T-helper 2 cell (primary cell): ENCODE data around the gene PRPH.
"Not testable (repeated sequence)": the region's sequence is repeated elsewhere in the genome, so short reads cannot be mapped to it uniquely, and the experiment has no call there.

ENCODE experiments used
- DNase-seq, 5 experiments: peaks; one replicate each; pipeline versions ENCODE4 v3.0.0 to v3.0.0-alpha.2; 2012 to 2022

The PRPH gene

DNA sequence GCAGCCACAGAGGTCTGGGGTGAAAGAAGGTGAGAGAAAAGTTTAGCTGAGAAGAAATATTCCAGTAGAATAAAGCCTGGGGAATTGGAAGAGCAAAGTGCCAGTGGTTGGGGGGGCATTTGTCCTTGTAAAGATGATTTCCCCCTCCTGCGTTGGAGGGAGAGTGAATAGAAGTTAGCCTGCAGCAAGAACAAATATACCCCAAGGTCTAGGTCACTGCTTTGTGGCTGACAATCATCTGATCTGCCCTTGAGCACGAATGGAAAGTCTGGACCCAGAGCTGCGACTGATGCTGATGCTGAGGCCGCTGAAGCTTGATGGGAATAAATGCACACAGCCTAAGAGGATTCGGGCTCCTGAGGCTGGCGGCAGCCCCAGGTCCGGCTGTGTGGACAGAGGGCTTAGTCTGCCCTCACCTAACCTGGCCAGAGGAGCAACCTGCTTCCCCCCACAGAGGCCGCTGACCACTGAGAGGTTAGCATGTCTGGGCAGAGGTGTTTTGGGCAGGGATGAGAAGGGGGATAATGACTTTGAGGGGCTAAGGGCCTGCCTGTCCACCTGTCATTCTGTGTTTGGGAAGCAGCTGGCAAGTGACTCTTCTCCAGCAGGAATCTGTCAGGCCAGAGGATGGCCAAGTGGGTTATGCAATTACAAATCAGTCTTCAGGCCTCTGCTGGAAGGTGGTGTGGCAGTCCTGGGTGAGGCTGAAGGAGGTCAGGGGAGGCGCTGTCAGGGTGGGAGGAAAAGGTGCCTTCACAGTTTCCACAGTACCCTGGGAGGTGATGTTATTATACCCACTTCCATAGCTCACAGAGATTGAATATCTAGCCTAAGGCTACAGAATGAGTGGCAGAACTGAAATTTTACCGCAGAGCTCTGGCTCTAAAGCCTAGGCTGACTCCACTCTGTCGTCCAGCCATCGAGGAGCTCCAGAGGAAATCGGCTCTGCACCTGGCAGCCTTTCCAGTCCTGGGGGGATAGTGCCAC lies 18.4 kb upstream of the PRPH start:
- no peak for DNase-seq

DNA sequence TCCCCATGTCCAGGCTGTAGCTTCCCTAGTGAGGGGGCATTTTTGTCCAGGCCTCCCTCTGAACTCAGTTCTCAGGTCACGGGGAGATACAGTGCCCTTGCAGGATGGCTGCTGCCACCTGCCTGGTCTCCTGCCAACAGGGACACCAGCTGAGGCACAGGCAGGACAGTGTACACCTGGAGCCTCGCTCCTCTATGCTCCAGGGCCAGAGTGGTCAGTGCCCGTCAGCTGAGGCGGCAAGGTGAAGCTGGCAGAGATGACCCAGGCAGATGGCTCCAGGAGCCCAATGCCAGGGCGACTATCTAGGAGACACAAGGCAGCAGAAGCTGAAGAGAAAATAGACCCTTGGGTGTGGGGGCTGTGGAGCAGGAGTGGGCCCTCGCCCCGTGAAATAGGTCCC lies 17.5 kb upstream of the PRPH start:
- no peak for DNase-seq

DNA sequence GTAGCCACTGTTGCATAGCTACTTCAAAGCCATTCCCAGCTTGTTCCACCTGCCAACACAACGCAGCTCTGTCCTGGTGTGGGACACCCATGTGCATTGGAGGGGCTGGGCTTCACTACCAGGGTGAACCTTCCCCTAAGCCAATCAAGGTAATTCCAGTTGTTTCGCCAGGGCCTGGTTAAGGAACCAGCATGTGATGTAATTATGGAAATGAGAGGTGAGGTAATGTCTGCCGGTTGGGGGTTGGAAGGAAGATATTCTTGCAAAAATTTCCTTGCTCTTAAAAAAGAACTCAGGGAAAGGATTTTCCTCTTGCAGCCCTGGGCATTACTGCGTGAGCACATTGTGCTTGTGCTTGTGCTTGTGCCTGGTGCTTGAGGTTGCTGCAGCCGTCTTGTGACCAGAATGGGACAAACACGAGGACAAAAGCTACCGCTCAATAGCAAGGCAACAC lies 15.2 kb upstream of the PRPH start:
- DNase-seq = no peak

DNA sequence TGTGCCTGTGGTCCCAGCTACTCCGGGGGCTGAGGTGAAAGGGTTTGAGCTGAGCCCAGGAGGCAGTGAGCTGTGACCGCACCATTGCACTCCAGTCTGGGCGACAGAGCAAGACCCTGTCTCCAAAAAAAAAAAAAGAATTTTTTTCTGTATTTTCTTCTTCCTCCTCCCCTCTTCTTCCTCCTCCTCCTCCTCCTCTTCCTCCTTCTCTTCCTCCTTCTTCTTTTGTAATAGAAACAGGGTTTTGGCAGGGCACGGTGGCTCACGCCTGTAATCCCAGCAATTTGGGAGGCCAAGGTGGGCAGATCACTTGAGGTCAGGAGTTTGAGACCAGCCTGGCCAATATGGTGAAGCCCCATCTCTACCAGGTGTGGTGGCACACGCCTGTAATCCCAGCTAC lies 14.4 kb upstream of the PRPH start:
- DNase-seq = not testable (repeated sequence)

DNA sequence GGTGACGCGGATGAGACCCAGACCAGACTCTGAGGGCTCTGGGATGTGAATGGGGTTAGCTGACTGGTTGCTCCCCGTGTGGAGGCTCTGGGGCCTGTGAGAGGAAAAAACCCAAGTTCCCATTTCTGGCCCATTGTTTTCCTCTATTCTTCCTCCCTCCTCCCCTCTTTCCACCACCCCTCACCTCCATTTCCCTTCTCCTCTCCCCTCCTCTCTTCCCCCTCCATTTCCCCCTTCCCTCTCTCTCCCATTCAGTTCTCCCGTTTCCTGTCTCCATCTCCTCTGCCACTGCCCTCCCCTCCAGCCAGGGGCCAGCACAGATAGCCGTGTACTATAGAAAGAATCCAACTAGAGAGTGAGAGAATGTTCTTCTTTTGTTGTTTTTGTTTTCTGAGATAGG lies 12.6 kb upstream of the PRPH start:
- no peak for DNase-seq

DNA sequence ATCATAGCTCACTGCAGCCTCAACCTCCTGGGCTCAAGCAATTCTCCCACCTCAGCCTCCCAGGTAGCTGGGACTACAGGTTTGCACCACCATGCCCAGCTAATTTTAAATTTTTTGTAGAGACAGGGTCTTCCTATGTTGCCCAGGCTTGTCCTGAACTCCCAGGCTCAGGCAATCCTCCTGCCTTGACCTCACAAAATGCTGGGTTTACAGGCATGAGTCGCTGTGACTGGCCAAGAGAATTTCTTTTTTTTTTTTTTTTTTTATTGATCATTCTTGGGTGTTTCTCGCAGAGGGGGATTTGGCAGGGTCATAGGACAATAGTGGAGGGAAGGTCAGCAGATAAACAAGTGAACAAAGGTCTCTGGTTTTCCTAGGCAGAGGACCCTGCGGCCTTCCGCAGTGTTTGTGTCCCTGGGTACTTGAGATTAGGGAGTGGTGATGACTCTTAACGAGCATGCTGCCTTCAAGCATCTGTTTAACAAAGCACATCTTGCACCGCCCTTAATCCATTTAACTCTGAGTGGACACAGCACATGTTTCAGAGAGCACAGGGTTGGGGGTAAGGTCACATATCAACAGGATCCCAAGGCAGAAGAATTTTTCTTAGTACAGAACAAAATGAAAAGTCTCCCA lies 12.1 kb upstream of the PRPH start:
- not testable (repeated sequence) for DNase-seq

DNA sequence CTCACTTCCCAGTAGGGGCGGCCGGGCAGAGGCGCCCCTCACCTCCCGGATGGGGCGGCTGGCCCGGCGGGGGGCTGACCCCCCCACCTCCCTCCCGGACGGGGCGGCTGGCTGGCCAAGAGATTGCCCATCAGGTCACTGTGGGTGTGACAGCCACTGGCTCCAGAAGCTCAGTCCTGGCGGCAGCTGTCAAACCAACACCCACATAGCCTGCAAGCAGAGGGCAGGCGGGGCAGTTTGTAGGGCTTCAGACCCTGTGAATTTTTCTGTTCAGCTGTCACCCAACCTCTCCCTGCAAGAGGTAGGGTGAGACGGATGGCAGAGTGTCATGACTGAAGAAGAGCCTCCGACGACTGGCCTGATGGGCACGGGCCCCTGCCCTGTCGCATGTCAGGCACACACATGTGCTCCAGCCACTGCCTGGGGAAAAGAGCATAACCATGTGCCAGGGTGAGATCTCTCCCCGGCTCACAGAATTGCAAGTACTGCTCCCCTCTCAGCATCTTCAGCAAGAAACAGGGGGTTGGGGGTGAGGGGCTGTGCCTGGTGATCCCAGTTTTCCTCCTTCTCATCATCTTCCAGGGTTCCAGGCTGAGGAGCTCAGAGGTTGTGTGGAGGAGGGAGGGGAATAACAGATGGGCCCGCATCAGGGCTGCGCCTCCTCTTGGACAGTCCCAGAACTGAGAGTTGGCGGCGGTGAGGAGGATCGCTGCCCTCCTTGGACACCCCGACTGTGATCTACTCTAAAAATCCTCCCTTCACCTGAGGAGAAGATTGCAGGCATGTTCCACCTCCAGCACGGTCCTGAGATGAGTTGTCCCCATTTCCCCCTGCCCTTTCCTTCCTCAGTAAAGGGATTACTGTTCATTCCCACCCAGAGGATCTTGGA lies 11.2 kb upstream of the PRPH start:
- DNase-seq = no peak

DNA sequence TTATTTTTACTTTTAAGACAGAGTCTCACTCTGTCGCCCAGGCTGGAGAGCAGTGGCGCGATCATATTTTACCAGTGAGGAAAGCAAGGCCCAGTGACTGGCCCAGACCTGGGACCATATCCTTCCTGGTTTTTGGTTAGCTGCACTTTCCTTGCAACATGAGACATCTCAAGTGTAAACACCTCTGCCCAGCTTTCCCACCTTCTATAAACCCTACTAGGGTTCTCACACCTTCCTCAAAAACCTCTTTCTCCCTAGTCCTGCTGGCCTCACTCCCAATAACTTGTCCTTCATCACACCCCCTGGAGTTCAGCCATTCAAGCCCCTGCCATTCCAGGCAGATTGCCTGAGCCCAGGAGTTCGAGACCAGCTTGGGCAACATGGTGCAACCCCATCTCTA lies 10.3 kb upstream of the PRPH start:
- DNase-seq = no peak

DNA sequence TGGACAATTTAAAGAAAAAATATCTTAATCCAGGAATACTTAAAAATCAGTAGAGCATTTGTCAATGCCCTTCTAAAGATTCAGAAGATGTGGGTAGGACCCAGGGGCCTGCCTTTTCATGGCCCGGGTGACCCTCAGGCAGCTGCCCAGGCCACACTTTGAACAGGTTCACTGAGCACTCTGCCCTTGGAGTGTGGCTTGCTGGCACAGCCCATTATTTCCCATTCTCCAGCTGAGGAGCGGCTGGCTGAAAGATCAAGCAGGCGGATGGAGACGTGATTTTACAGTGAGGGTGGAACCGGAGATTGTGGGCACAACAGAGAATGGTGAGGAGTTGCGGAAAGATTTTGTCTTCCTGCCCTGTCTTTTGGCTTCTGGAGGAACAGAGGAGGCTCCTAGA lies 7.1 kb upstream of the PRPH start:
- DNase-seq = no peak

DNA sequence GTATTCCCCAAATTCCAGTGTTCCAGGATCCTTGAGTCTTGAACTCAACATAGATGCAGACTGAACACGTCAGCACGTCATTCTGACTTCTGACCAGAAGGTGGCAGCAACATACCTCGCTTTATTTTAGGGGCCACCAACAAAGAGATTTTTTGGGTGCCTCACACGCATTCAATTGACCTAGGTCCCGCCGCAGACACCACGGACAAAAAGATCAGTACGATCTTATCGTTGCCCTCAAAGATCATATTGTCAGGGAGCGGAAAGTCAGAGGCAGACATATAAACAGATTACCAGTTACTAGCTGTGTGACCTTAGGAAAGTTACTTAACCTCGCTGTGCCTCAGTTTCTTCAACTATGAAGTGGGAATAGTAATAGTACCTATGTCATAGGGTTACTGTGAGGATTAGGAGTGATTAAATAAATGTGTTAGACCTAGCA lies 6.5 kb upstream of the PRPH start:
- peak; percentile 26 to 67 (median 52) for DNase-seq

DNA sequence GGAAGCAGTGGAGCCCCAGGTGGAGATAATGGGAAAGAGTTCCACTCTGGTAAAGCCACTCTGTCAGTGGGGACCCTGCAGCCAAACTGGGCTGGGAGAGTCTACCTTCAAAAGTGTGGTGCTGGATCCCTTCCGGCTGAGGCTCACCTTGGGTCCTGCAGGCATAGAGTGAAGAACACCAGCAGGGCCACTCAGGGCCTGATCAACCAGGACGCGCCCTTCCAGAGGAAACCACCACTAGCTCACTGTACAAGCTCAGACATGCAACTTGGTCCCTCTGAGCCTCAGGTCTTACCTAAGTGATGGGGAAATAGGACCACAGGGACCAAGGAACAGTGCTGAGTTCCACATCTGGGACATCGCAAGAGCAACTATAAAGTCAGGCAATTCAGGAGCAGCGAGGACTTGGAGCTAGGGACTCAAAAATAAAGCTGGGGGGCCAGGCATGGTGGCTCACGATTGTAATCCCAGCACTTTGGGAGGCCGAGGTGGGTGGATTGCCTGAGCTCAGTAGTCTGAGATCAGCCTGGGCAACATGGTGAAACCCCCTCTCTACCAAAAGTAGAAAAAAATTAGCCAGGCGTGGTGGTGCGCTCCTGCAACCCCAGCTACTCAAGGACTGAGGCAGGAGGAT lies 5.9 kb upstream of the PRPH start:
- DNase-seq = no peak

DNA sequence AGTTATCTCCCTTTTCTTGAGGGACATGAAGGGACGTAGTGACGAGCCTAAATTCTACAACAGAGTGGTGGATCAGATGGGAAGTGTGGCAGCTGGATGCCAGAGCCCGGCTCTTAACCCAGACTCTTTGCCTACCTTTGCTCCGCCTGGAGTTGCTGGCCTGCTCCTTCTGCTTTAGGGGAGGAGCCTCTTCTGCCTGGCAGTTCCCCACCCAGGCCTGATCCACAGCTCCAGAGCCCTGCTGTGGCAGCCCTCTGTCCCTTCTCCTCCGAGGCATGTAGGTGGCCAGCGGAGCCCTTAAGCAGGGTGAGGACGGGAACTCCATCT lies 2.3 kb upstream of the PRPH start:
- DNase-seq = no peak

DNA sequence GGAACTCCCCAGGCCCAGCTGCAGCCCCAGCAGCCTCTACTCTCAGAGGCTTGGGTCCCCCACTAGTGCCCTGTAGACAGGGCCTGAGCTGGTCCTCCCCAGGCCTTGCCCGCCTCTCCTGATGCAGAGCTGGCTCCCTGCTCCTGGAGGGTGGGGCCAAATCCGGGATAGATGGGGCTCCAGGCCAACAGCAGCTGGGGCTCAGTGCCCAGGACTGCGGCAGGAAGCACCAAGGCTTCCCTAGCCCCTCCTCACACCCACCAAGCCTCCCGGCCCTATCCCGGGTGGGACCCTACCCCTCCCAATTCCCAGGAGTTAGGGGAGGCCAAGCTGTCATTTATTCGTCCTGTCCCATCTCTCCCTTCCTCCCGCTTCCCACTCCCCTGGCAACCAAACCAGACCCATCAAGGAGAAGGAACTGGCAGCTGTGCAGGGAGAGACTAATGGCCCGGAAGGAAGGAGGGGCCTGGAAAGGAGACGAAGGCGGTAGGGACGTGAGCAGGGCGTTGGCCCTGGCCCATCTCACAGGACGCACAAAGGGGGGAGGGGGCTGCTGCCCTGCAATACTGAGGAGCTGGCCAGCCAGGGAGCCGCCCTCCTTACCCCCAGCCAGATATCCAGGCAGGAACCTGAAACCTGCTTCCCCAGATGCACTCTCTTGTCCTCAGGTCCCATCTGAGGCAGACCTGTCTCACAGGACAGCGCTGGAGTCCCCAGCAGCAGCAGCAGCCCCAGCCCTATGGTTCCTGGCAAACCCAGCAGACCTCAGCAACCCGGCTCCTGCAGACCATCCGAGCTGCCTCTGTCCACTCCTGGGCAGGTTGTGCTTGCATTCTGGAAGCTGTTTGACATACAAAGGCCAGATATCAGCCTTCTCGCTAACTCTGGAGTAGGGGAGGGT lies 1.6 kb upstream of the PRPH start:
- DNase-seq = no peak

DNA sequence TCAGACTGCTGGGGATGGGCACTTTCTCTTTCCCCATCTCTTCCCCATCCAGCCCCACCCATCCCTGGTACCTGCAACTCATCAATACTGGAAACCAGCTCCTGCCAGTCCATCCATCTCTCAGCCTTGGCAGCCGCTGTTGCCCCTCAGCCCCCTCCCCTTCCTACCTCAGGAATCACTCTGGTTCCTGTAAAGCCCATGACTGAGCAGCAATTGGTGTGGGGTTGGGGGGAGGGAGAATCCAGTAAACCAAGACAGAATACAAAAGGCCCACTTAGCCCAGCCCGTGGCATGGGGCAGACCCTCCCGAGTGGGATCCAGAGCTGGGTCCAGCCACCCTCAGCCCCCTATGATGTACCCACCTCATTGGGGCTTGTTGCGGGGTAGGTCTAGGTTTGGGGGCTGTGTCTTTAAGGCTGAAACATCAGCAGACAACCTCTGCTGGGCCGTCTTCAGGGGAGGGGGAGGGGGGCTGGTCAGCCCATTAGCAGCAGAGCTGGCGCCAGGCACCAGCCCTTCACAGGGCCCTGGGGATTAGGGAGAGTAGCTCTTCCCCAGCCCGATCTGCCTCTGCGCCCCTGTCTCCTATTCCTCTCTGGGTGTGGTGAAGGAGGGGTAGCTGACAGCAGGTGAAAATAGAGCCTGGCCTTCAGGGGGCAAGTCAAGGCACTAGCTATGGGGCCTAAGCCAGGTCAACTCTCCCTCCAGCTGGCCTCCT lies 702 bp upstream of the PRPH start:
- DNase-seq = no peak

DNA sequence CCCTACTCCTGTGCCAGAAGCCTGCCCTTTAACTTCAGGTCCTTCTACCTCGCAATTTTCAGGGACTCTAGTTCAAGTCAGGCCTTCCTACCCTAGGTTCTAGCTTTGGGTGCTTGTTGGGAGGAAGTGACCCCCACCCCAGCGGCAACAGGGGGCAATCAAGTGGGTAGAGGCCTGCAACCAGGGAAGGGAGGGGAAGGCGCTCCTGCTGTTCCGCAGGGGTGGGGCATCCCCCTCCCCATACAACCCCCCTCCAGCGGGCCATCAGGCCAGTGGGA lies 204 bp upstream of the PRPH start:
- no peak for DNase-seq

DNA sequence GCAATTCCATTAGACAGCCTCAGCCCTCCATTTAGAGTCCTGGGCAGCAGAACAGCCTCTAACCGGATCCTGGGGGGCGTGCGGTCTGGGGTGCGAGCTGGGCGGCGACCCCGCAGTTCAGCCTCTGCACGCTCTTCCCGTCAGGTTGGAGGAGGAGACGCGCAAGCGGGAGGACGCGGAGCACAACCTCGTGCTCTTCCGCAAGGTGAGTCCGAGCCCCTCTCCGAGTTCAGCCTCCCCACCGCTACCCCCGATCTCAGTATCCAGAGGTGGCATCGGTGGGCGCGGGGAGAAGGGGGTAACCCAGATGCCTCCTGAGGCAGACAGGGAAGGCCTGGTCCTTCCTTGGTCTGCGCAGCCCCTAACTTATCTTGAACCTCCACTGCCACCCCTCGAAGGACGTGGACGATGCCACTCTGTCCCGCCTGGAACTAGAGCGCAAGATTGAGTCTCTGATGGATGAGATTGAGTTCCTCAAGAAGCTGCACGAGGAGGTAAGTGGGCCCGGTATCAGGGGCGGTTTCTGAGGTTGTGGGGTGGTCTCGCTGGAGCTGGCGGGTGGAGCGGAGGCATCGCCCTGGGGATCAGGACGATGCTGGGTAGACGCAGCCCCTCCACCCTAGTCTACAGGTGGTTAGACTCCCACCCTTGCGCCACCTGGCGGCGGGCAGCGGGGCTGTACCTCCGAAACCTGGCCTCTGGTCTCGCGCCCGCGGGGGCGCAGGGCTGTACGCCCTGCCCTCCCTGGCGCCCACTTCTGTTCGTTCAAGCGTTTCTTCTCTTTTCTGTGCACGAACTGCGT lies 1.3 kb downstream of the PRPH start:
- DNase-seq = peak; percentile 34 to 63 (median 47)

DNA sequence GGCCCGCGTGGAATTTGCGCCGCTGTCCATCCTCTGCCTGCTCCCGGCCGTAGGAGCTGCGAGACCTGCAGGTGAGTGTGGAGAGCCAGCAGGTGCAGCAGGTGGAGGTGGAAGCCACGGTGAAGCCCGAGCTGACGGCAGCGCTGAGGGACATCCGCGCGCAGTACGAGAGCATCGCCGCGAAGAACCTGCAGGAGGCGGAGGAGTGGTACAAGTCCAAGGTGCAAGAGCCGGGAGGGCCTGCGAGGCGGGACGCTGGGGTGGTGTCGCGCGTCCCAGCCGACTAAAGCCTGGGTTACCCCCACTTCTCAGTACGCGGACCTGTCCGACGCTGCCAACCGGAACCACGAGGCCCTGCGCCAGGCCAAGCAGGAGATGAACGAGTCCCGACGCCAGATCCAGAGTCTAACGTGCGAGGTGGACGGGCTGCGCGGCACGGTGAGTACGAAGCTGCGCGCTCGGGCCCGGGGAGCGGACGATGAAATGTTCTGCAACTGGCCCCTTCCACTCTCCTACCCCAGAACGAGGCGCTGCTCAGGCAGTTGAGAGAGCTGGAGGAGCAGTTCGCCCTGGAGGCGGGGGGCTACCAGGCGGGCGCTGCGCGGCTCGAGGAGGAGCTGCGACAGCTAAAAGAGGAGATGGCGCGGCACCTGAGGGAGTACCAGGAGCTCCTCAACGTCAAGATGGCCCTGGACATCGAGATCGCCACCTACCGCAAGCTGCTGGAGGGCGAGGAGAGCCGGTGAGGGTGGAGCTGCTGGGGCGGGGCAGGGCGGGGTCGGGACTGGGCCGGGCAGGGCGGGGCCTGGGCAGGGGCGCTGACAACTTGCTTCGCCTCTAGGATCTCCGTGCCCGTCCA lies 2.1 kb downstream of the PRPH start:
- DNase-seq = peak in 2 of 5 experiments; percentile 12 to 39

DNA sequence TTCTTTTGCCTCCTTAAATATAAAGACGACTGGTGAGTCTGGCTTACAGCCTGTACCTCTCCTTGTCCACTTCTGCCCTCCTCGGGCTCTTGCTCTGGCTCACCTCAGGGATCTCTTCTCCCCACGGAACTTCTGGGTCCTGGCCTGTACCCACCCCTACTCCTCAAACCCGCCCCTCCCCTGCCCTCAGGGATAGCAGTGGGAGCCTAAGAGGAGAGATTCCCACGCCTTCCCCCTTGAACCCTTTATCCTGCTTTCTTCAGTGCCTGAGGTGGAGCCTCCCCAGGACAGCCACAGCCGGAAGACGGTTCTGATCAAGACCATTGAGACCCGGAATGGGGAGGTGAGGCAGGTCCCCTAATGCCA lies 2.7 kb downstream of the PRPH start:
- no peak for DNase-seq

DNA sequence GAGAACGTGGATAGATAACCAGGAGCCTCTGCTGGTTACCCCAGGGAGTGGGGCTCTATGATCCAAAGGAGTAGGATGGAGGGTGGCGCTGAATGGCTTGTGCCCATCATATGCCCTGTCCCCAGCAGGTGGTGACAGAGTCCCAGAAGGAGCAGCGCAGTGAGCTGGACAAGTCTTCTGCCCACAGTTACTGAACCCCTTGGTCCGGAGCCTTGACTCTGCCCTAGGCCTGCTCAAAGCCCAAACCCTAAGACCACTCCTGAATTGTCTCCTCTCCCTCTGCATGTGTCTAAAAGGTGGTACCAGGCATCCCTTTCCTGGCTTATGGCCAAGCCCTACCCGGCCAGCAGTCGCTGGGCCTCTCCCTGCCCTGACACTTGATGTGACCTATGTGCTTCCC lies 3.2 kb downstream of the PRPH start:
- DNase-seq = no peak
